Endothelial cell of umbilical vein (primary cell): ENCODE measurements around the gene TNS4.

Experiments
- EZH2 ChIP-seq: IDR thresholded peaks from 2 replicates; pipeline ENCODE4 v1.6.1; 2012; ENCODE audit warnings: borderline replicate concordance, low read depth, mild to moderate bottlenecking, moderate library complexity, low read length, inconsistent platforms; ENCODE audit not compliant: severe bottlenecking
- FOS ChIP-seq: IDR thresholded peaks from 2 replicates; pipeline ENCODE4 v1.6.1; 2011; ENCODE audit warnings: mild to moderate bottlenecking, low read length, moderate library complexity, borderline replicate concordance; ENCODE audit not compliant: insufficient read depth
- MYC ChIP-seq: IDR thresholded peaks from one replicate; pipeline ENCODE4 v1.6.1; 2011; ENCODE audit warnings: mild to moderate bottlenecking, low read depth, low read length
- POLR2A ChIP-seq: IDR thresholded peaks from 2 replicates; pipeline ENCODE4 v1.6.1; 2012; ENCODE audit warnings: low read depth, mild to moderate bottlenecking, control low read depth, low read length
- POLR2AphosphoS5 ChIP-seq: IDR thresholded peaks from 2 replicates; pipeline ENCODE4 v1.6.1; 2012; ENCODE audit warnings: low read depth, mild to moderate bottlenecking, control low read depth, low read length, moderate library complexity; ENCODE audit not compliant: insufficient read depth
- TF ChIP-seq, protein P1 (sequence below), 2 donors: IDR thresholded peaks; 1 replicate in 1 of 2; 2 replicates in 1 of 2; pipeline ENCODE4 v1.5.1; 2011; ENCODE audit warnings: low read length in 2 of 2, mild to moderate bottlenecking in 2 of 2, moderate library complexity in 2 of 2, control low read depth in 1 of 2, inconsistent platforms in 1 of 2, low read depth in 1 of 2; ENCODE audit not compliant: insufficient read depth in 1 of 2; ENCODE audit errors: extremely low read depth in 1 of 2
- TF ChIP-seq, protein P2 (sequence below): IDR thresholded peaks from 2 replicates; pipeline ENCODE4 v1.6.1; 2011; ENCODE audit not compliant: insufficient read depth, insufficient read length

DNA sequence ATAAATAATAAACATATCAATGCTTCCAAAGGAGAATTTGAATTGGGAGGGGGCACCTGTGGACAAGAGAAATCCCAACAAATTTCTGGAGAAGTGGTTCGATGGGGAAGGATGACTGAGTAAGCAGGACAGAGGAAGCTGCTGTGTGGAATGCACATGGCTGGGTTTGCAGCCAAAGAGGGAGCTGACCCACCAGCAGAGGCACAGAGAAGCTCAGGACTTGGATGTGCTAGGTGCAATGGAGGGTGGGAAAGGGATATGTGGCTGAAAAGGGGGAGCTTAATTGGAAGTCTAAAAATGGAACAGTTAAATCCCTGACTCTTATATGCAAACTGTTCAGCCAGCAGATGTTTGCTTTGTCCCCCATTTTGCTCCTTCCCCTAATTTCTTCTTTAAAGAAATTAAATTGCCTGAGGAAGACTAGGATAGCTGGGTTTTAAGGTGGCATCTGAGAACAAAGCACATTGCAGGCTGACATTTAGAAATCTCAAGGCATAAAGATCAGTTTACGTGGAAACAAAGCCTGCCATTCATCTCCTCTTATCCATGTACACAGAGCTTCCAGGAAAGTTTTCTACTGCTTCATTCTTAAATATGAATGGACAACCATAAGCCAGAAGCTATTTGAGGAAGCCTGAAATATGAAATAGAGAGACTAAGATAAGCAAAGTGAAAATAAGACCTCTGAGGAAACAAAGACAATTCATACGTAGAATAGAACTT lies 23.0 kb upstream of the TNS4 start:
- TF ChIP-seq, protein P1, sequence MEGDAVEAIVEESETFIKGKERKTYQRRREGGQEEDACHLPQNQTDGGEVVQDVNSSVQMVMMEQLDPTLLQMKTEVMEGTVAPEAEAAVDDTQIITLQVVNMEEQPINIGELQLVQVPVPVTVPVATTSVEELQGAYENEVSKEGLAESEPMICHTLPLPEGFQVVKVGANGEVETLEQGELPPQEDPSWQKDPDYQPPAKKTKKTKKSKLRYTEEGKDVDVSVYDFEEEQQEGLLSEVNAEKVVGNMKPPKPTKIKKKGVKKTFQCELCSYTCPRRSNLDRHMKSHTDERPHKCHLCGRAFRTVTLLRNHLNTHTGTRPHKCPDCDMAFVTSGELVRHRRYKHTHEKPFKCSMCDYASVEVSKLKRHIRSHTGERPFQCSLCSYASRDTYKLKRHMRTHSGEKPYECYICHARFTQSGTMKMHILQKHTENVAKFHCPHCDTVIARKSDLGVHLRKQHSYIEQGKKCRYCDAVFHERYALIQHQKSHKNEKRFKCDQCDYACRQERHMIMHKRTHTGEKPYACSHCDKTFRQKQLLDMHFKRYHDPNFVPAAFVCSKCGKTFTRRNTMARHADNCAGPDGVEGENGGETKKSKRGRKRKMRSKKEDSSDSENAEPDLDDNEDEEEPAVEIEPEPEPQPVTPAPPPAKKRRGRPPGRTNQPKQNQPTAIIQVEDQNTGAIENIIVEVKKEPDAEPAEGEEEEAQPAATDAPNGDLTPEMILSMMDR (IDR thresholded peaks at IDR 0.05; ENCODE audit: extremely low read depth in 1 of 2, insufficient read depth in 1 of 2, low read depth in 1 of 2, low read length in 2 of 2): no peak
- TF ChIP-seq EZH2 (no peak), POLR2A (no peak), MYC (no peak), POLR2AphosphoS5 (no peak), FOS (no peak)
- TF ChIP-seq, protein P2, sequence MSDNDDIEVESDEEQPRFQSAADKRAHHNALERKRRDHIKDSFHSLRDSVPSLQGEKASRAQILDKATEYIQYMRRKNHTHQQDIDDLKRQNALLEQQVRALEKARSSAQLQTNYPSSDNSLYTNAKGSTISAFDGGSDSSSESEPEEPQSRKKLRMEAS: no peak
